GM21619 (cell line): ENCODE results near the gene ITGA1.

ENCODE experiments used
- ATAC-seq: cut with Tn5 transposase; IDR thresholded peaks from one replicate; pipeline ENCODE4 v1.9.1; 2021; ENCODE audit not compliant: unreplicated experiment

Gene ITGA1

DNA sequence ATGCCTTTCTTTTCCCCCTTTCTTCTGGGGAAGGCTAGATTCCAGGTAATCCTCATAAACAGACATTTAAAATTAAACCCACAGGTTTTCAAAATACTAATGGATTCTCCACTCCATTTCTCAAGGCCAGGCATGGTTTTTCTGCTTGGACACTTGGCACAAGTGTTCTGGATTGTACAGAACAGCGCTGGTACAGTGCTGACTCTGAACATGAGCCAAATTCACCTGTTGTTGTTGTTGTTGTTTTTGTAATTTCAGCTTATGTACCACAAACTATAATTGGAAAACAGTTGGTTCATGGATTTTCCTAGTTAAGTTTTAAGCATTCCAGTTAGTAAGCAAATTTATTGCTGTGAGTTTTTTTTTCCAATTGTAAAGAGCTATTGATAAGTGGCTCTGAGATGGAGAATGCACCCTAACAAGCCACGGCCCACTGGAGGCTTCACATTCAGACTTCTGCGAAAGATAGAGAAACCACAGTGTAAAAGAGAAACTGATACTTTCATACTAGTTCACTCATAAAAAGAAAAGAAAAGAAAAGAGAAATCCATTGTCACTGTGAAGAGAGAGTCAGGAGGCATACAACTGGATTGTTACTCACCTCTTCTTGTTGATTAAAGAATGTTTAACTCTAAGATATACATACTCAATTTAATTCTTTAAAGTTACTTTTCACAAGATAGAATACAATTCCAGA, 16.2 kb upstream of the ITGA1 start:
- peak; percentile 97 for ATAC-seq

DNA sequence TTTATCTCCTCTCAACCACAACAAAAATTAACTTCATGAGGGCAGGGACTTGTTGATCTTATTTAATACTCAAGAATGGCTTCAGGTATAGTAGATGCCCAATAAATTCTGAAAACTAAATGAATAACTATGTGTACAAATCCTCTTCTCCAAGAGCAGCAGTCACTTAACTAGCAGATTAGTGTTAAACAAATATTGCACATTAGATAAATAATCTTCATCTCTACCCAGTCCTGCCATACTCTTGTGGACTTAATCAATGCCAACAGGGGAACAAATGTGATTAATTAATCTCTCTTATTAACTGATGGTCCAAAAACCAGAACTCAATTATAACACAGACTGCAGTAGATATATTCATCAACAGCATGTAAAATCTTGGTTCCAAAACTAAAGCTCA, 15.0 kb upstream of the ITGA1 start:
- ATAC-seq: no peak

- no peak for ATAC-seq
Measured at GRCh38 chr5:52773342-52773741, 14.4 kb upstream of the ITGA1 start.

GRCh38 chr5:52774005-52774410, 13.7 kb upstream of the ITGA1 start:
- ATAC-seq: no peak

DNA sequence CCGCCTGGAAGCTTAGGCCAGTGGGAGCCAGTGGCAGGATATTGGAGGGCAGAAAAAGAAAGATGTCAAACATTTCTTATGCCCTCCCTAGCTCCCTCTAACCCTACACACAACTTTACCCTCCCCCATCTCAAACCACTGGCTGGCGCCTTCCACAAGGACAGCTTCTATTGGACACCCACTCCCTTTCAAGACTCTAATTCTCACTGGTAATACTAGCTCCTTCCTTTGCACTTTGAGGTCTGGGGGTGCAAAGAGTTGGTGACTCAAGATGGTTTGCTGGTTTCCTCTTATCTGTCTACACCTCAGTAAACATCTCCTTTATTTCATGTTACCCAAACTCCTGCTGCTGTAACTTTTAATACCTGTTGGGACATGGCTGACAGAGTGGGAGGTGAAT, 11.6 kb upstream of the ITGA1 start:
- ATAC-seq: no peak

GRCh38 chr5:52777186-52777585, 10.5 kb upstream of the ITGA1 start:
- no peak for ATAC-seq

DNA sequence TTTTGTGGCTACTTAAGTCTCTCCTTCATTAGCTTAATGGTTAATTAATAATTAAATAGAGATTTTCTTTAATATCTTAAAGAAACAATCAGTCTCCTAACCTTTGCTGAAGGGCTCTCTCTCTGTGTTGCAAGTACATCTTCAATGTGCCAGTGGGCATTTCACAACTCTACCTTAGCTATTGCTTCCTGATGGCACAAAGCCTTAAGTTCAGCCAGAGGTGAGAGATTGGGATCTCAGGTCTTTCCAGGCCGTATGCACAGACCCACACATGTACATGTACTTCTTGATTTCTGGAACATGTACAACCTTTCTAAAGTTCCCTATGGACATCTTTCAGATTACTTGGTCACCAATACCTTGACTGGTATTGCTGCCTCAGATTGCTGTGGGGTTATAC, 8.9 kb upstream of the ITGA1 start:
- no peak for ATAC-seq

- ATAC-seq: no peak
Measured at GRCh38 chr5:52779213-52779612, 8.5 kb upstream of the ITGA1 start.

- no peak for ATAC-seq
Measured at GRCh38 chr5:52783226-52783959, 4.3 kb upstream of the ITGA1 start.

GRCh38 chr5:52784737-52785136, 3.0 kb upstream of the ITGA1 start:
- ATAC-seq: no peak

GRCh38 chr5:52786391-52786790, 1.3 kb upstream of the ITGA1 start:
- ATAC-seq: no peak

GRCh38 chr5:52786949-52787599, 642 bp upstream of the ITGA1 start:
- peak; percentile 40 for ATAC-seq

DNA sequence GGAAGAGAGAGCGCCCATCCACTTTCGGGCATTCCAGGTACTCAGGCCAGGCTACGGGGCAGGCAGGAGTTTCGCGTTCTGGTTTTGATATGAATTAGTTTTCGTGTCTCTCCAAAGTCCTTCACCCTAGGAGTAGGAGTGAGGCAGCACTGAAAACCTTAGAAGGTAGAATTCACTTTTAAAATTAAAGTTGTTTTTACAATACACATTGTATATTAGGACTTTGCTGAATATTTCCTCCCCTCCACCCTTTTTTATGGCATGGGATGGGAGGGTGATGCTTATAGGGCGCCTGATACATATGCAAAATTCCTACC, 747 bp downstream of the ITGA1 start:
- no peak for ATAC-seq

DNA sequence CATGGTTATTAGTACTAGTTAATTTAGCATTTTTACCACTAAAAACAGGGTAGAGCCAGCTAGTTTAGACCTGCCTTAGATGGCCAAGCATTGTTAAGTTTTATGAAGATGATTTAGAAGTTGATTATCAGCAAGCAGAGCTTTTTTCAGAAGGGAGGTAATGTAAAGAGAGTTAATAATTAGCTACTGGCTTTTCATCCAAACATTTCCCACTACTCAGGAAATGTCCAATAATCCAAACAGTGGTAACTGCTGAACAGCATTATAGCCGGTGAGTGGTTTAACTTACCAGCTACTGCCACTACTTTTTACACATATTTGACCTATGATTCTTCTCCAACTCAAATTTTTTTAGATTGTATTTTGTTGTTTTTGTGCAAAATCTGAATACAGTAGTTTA, 1.7 kb downstream of the ITGA1 start:
- no peak for ATAC-seq

GRCh38 chr5:52789851-52790250, 2.1 kb downstream of the ITGA1 start:
- no peak for ATAC-seq

GRCh38 chr5:52791366-52791765, 3.6 kb downstream of the ITGA1 start:
- no peak for ATAC-seq

DNA sequence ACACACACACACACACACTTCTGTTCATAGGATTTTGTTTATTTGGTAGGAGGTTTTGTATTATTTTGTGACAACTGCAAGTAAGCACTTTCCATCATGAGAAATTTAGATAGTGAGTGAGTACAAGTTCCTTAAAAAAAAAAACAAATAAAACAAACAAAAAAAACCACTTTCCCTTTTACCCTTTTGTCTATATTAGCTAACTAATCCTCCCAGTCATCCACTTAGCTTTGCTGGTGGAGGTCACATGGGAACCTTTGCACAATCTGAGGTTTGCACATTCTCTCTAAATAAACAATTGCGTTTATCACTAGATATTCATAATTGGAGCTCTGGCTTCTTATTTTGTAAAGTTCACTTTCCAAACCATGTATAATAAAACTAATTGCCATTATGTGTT, 6.8 kb downstream of the ITGA1 start:
- no peak for ATAC-seq

- no peak for ATAC-seq
Measured at GRCh38 chr5:52796031-52796430, 8.3 kb downstream of the ITGA1 start.

GRCh38 chr5:52796516-52797103, 8.9 kb downstream of the ITGA1 start:
- ATAC-seq: no peak

GRCh38 chr5:52798938-52799337, 11.2 kb downstream of the ITGA1 start:
- ATAC-seq: no peak

GRCh38 chr5:52799358-52799982, 11.8 kb downstream of the ITGA1 start:
- ATAC-seq: peak; percentile 18

DNA sequence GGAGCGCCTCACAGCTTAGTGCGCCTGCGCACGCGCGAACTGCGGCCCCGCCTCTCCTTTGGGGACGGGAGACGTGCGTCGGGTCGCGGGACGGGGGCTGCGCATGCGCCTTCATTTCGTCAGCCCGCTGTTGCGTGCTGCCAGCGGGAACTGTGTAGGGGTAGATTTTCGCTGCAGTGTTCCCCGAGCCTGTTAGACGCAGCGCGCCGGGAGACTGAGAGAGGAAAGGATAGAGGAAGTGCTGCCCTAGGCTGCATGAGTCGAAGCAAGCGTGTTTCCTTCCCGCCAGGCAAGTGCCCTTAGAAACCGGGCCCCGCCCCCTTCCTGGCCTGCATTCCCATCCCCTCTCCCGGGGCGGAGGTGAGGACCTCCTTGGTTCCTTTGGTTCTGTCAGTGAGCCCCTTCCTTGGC, 12.3 kb downstream of the ITGA1 start:
- peak; percentile 79 for ATAC-seq
